ENCODE results near the gene ZNF839. TPM values are rescaled to one million over a fixed set of nuclear protein-coding genes. Genes with fewer than 3 reads are reported as not detected.
"Not testable (repeated sequence)": the region's sequence is repeated elsewhere in the genome, so short reads cannot be mapped to it uniquely, and the experiment has no call there.

Gene ZNF839
- total RNA-seq, 1 experiment from 2014 or later, result 10.8 TPM

- DNase-seq (ENCODE audit: low read depth, low spot score) (no peak), ATAC-seq (peak; percentile 46; the same call in 1 of the 2 replicates)
- H3K27me3 ChIP-seq (ENCODE audit: control insufficient read depth, insufficient read depth, low read length), result no peaks in the 10 kb centered on the region
- no peak overlapping the region for H3K4me3 ChIP-seq (ENCODE audit: low read depth in 2 of 2, low read length in 2 of 2)
- H3K27ac ChIP-seq (ENCODE audit: low read length), result no peak overlapping the region
- no TSS peak for BruUV-seq (replicated peaks)
- CTCF ChIA-PET, result no interaction called here
- in situ Hi-C loops (cut with HindIII; ENCODE audit: low pct_unique_long_range_greater_than_20kb, low sequenced_read_pairs) (no loop called here), intact Hi-C loops (cut with micrococcal nuclease; ENCODE audit: unreplicated experiment) (no loop called here)
- peaks cover 2% of the 10 kb centered on the region; the same call in 1 of the 2 replicates for H3K4me1 ChIP-seq (ENCODE audit: control insufficient read depth, insufficient read depth, low read length)
- POLR2A ChIA-PET, result no interaction called here
- no peaks in the 10 kb centered on the region for H3K36me3 ChIP-seq (ENCODE audit: control insufficient read depth, insufficient read depth, low read length)
- H3K9me3 ChIP-seq (ENCODE audit: control insufficient read depth, insufficient read depth, low read depth, low read length), result no peaks in the 10 kb centered on the region
- no peak for TF ChIP-seq REST (IDR thresholded peaks at IDR 0.05; ENCODE audit: insufficient read depth in 1 of 2, low read depth in 2 of 2, low read length in 1 of 2)
Observed at GRCh38 chr14:102325791-102326345, 6.3 kb downstream of the ZNF839 start.

GRCh38 chr14:102326583-102326982 is 7.0 kb downstream of the ZNF839 start:
- POLR2A ChIA-PET, result no interaction called here
- CTCF ChIA-PET, result no interaction called here
- intact Hi-C loops (cut with micrococcal nuclease; ENCODE audit: unreplicated experiment) (no loop called here), in situ Hi-C loops (cut with HindIII; ENCODE audit: low pct_unique_long_range_greater_than_20kb, low sequenced_read_pairs) (no loop called here)
- no peak for ATAC-seq
- no peak for DNase-seq (ENCODE audit: low read depth, low spot score)
- Histone ChIP-seq H3K27ac (ENCODE audit: low read length) (no peak overlapping the region), H3K9me3 (ENCODE audit: control insufficient read depth, insufficient read depth, low read depth, low read length) (no peaks in the 10 kb centered on the region), H3K4me3 (ENCODE audit: low read depth in 2 of 2, low read length in 2 of 2) (no peak overlapping the region), H3K36me3 (ENCODE audit: control insufficient read depth, insufficient read depth, low read length) (no peaks in the 10 kb centered on the region), H3K4me1 (ENCODE audit: control insufficient read depth, insufficient read depth, low read length) (no peaks in the 10 kb centered on the region), H3K27me3 (ENCODE audit: control insufficient read depth, insufficient read depth, low read length) (no peaks in the 10 kb centered on the region)
- TF ChIP-seq TCF7L2 (IDR thresholded peaks at IDR 0.05; ENCODE audit: low read depth, low read length), result no peak
- no peak for TF ChIP-seq POLR2AphosphoS5 (IDR thresholded peaks at IDR 0.05; ENCODE audit: low read depth, low read length)
- no TSS peak for BruUV-seq (replicated peaks)

GRCh38 chr14:102329381-102329780 is 9.8 kb downstream of the ZNF839 start:
- CTCF ChIA-PET; H3K36me3 ChIP-seq (ENCODE audit: control insufficient read depth, insufficient read depth, low read length); H3K4me3 ChIP-seq (ENCODE audit: low read depth in 2 of 2, low read length in 2 of 2); H3K9me3 ChIP-seq (ENCODE audit: control insufficient read depth, insufficient read depth, low read depth, low read length); intact Hi-C loops (cut with micrococcal nuclease; ENCODE audit: unreplicated experiment); DNase-seq (ENCODE audit: low read depth, low spot score); H3K27me3 ChIP-seq (ENCODE audit: control insufficient read depth, insufficient read depth, low read length); H3K4me1 ChIP-seq (ENCODE audit: control insufficient read depth, insufficient read depth, low read length); BruUV-seq (replicated peaks); in situ Hi-C loops (cut with HindIII; ENCODE audit: low pct_unique_long_range_greater_than_20kb, low sequenced_read_pairs); POLR2A ChIA-PET; ATAC-seq; H3K27ac ChIP-seq (ENCODE audit: low read length): not testable (repeated sequence)

- Histone ChIP-seq H3K4me1 (ENCODE audit: control insufficient read depth, insufficient read depth, low read length) (no peaks in the 10 kb centered on the region), H3K36me3 (ENCODE audit: control insufficient read depth, insufficient read depth, low read length) (peaks cover 2% of the 10 kb centered on the region; the same call in 1 of the 2 replicates), H3K27ac (ENCODE audit: low read length) (no peak overlapping the region), H3K4me3 (ENCODE audit: low read depth in 2 of 2, low read length in 2 of 2) (no peak overlapping the region), H3K9me3 (ENCODE audit: control insufficient read depth, insufficient read depth, low read depth, low read length) (no peaks in the 10 kb centered on the region), H3K27me3 (ENCODE audit: control insufficient read depth, insufficient read depth, low read length) (no peaks in the 10 kb centered on the region)
- TF ChIP-seq POLR2AphosphoS5 (IDR thresholded peaks at IDR 0.05; ENCODE audit: low read depth, low read length) (no peak), TCF7L2 (IDR thresholded peaks at IDR 0.05; ENCODE audit: low read depth, low read length) (no peak), SIN3A (IDR thresholded peaks at IDR 0.05; ENCODE audit: borderline replicate concordance, insufficient read depth, low read depth, low read length) (no peak), CTCF (IDR thresholded peaks at IDR 0.05) (no peak)
- ChIA-PET POLR2A (no interaction called here), CTCF (no interaction called here)
- intact Hi-C loops (cut with micrococcal nuclease; ENCODE audit: unreplicated experiment), result no loop called here
- no peak for DNase-seq (ENCODE audit: low read depth, low spot score)
- no TSS peak for BruUV-seq (replicated peaks)
- in situ Hi-C loops (cut with HindIII; ENCODE audit: low pct_unique_long_range_greater_than_20kb, low sequenced_read_pairs), result no loop called here
- ATAC-seq, result no peak
Observed at GRCh38 chr14:102330806-102331205, 11.3 kb downstream of the ZNF839 start.

Data from Panc1 (cell line).